Effector memory CD4-positive, alpha-beta T cell (primary cell): ENCODE results near the gene ZNF385D.

Source experiments
- DNase-seq, 3 donors: peaks; one replicate each; pipeline ENCODE4 v3.0.0-alpha.2; 2020
- H3K27ac ChIP-seq: 2 replicates; pipeline ENCODE4 v1.7.0; 2013; ENCODE audit warnings: mild to moderate bottlenecking, low read length, moderate library complexity; ENCODE audit not compliant: insufficient read depth, poor library complexity, severe bottlenecking
- H3K27me3 ChIP-seq: replicated peaks from 2 replicates; pipeline ENCODE4 v1.7.0; 2013; ENCODE audit warnings: mild to moderate bottlenecking, low read length; ENCODE audit not compliant: insufficient read depth, control insufficient read depth, poor library complexity, severe bottlenecking
- H3K36me3 ChIP-seq: 2 replicates; pipeline ENCODE4 v1.7.0; 2013; ENCODE audit warnings: mild to moderate bottlenecking, low read length, moderate library complexity; ENCODE audit not compliant: control insufficient read depth, insufficient read depth
- H3K4me1 ChIP-seq: 2 replicates; pipeline ENCODE4 v1.7.0; 2013; ENCODE audit warnings: low read length, mild to moderate bottlenecking; ENCODE audit not compliant: control insufficient read depth, insufficient read depth, poor library complexity, severe bottlenecking
- H3K4me3 ChIP-seq: 2 replicates; pipeline ENCODE4 v1.7.0; 2013; ENCODE audit warnings: low read length, low read depth, mild to moderate bottlenecking; ENCODE audit not compliant: insufficient read depth, poor library complexity, severe bottlenecking
- H3K9me3 ChIP-seq: 2 replicates; pipeline ENCODE4 v1.7.0; 2013; ENCODE audit warnings: mild to moderate bottlenecking, low read length, moderate library complexity; ENCODE audit not compliant: control insufficient read depth

ZNF385D gene

DNA sequence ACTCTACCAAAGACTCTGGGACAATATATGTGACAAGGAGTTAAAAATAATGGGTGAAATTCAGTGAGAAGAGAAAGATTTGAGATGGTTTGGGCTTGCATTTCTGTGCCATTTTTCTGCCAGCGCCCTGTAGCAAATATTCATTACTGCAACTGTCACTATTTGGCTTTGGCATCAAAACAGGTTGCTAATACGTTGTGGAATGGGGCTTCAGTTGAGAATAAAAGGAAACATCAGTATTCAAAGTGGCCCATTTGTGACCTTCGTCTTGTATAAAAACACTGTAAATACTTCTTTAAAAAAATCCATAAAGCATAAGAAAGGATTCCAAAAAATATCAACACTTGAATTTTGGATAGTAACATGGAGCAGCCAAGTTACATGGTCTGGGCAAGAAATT is 309.2 kb downstream of the ZNF385D start:
- no peaks in the 10 kb centered on the region for H3K9me3 ChIP-seq
- no peaks in the 10 kb centered on the region for H3K27me3 ChIP-seq
- no peak overlapping the region for H3K4me3 ChIP-seq
- no peak for DNase-seq
- no peak overlapping the region for H3K27ac ChIP-seq
- no peaks in the 10 kb centered on the region for H3K4me1 ChIP-seq
- no peaks in the 10 kb centered on the region for H3K36me3 ChIP-seq

DNA sequence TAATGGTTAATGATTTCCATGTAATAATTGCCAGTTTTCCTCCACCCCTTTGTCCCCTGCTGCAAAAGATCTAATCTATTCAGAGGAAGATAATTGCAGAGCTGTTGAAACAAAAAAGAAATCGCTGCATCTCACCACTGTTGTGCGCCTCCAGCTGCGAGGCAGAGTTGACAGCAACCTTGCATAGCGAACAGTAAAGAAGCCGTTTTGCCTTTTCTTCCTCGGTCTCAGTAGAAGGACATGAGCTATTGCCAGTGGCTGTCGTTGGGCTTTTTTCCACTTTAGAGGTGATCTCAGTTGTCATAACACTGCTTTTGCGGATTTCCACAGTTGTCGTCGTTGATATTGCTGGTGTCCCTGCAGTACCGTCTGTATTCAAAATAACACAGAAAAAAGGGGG is 314.2 kb downstream of the ZNF385D start:
- Histone ChIP-seq H3K4me3 (no peak overlapping the region), H3K9me3 (no peaks in the 10 kb centered on the region), H3K27me3 (no peaks in the 10 kb centered on the region), H3K27ac (no peak overlapping the region), H3K4me1 (no peaks in the 10 kb centered on the region), H3K36me3 (no peaks in the 10 kb centered on the region)
- no peak for DNase-seq

DNA sequence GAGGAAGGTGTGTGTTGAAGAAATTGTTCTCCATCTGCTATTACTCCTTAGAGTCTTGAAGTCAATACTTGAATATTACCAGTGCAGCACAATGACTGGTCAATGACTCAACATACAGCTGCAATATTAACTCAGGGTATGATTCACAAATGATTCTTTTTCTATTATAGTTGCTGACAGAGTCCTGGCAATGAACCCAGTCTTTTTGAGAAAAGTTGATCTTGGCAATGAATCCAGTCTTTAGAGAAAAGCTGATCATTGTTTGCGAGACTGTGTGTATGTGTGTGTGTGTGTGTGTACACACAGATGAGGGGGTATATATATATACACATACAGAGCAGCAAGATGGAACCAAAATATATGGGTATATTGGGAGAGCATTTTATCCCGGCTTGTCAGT is 315.1 kb downstream of the ZNF385D start:
- no peaks in the 10 kb centered on the region for H3K4me1 ChIP-seq
- H3K27me3 ChIP-seq = no peaks in the 10 kb centered on the region
- no peak overlapping the region for H3K27ac ChIP-seq
- no peaks in the 10 kb centered on the region for H3K9me3 ChIP-seq
- no peaks in the 10 kb centered on the region for H3K36me3 ChIP-seq
- H3K4me3 ChIP-seq = no peak overlapping the region
- DNase-seq = no peak

DNA sequence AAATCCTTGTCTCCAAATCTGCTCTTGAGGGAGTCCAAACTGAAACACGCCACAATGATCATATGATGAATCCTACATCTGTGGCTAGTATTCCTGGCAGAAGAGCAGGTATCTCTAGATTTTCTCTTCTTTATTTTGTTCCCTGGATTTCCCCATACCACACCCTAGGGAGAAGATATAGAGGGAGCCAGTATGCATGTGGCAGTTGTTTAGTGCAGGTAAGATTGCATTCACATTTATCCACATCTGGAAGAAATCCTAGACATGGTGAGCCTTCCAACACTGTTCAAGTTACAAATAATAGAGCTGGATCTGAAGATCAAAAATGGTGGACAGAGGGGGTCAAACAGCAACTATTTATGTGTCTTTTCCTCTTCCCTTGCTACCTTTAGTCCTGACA is 316.7 kb downstream of the ZNF385D start:
- Histone ChIP-seq H3K4me1 (no peaks in the 10 kb centered on the region), H3K36me3 (no peaks in the 10 kb centered on the region), H3K9me3 (no peaks in the 10 kb centered on the region), H3K27me3 (no peaks in the 10 kb centered on the region), H3K27ac (no peak overlapping the region), H3K4me3 (no peak overlapping the region)
- DNase-seq = no peak

DNA sequence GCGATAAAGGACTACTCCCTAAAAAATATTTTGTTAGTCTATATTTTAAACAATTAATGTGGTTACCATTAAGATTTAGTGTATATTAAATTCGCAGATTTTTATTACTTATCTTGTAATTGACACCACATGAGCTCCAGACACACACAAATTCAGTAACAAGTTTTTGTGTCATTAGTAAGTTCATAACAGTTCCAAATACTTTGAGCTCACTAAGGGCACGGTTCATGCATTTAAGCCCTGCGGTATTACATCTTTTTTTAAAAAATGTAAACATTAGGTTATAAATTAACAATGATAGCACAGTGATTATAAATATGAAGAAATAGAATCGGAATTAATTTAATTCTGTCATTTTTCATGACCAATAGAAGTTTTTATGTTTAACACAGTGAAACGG is 317.3 kb downstream of the ZNF385D start:
- H3K27me3 ChIP-seq = no peaks in the 10 kb centered on the region
- H3K36me3 ChIP-seq = no peaks in the 10 kb centered on the region
- no peak for DNase-seq
- no peaks in the 10 kb centered on the region for H3K9me3 ChIP-seq
- H3K27ac ChIP-seq = no peak overlapping the region
- H3K4me1 ChIP-seq = no peaks in the 10 kb centered on the region
- H3K4me3 ChIP-seq = no peak overlapping the region

DNA sequence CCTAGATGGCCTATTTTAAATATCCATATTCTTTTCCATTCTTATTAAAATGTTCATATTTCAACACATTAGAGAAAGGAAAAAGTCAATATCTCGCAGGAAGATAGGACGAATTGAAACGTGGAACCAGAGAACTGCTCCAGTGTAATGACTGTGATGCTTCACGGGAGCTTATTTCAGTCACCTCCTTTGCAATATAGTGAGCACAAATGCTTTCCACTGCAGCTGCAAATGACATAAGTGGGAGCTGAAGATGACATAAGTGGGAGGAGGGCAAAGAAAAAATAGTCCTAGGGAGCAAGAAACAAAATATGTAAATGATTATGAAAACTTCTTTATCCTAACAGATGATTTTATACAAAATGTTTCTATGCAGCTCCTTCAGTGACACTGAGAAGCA is 324.1 kb downstream of the ZNF385D start:
- no peaks in the 10 kb centered on the region for H3K9me3 ChIP-seq
- no peak overlapping the region for H3K27ac ChIP-seq
- no peaks in the 10 kb centered on the region for H3K27me3 ChIP-seq
- no peak overlapping the region for H3K4me3 ChIP-seq
- H3K36me3 ChIP-seq = no peaks in the 10 kb centered on the region
- DNase-seq = no peak
- H3K4me1 ChIP-seq = no peaks in the 10 kb centered on the region

DNA sequence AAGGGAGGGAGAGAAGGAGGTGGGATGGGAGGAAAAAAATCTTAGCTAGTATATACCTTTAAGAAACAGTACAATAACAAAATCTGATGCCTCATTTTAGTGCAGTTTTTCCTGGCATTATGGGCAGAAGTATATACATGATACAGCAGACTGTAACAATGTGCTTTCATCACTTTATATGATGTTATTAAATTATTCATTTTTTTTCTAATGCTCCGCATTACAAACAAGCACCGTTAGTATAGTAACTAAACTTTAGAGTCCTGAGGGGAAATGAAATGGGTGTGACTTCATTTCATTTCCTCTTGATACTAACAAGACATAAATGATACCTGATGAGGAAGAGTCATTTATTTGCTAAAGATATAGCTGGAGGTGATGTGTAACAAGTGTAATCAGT is 325.3 kb downstream of the ZNF385D start:
- DNase-seq = no peak
- H3K36me3 ChIP-seq = no peaks in the 10 kb centered on the region

DNA sequence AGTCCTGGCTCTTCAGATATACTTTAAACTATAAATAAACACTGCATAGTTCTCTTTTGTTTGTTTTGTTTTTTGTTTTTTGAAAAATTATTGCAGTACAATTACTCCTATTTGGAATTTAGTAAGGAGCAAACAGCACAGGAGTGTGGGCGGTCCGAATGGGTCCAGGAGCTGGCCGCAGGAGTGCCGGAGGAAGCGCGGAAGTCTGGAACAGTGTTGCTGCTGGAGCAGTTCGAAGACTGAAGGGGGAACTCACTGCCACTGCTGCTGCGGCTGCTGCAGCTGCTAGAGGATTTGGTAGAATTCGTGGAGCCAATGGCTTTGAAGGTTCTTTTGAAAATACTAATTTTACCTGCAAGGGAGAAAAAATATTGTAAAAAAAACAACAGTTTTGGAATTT is 329.9 kb downstream of the ZNF385D start:
- H3K27ac ChIP-seq = no peak overlapping the region
- DNase-seq = no peak
- H3K4me1 ChIP-seq = no peaks in the 10 kb centered on the region
- no peak overlapping the region for H3K4me3 ChIP-seq
- H3K36me3 ChIP-seq = no peaks in the 10 kb centered on the region
- no peaks in the 10 kb centered on the region for H3K9me3 ChIP-seq
- no peaks in the 10 kb centered on the region for H3K27me3 ChIP-seq

More for the DNA sequence above, 325.3 kb downstream of the ZNF385D start:
- Histone ChIP-seq H3K27me3 (no peaks in the 10 kb centered on the region), H3K4me3 (no peak overlapping the region), H3K4me1 (no peaks in the 10 kb centered on the region), H3K9me3 (no peaks in the 10 kb centered on the region), H3K27ac (no peak overlapping the region)

DNA sequence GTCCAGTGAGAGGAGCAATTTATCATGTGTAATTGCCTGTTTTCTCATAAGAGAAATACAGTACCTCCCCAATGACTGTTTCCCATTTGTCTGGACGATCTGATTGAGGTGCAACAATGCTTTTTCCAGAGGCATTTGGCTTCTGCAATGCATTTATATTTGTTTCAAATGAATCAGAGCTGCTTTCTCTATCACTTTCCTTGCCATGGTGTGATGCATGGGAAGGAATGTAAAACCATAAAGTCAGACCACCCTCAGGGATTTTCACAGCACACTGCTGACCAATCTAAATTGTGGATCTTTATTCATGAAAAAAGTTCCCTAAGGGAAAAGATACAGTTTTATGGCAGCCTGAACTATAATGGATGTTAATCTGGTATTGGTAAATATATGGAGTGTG is 333.0 kb downstream of the ZNF385D start:
- Histone ChIP-seq H3K27ac (no peak overlapping the region), H3K27me3 (no peaks in the 10 kb centered on the region), H3K4me1 (no peaks in the 10 kb centered on the region), H3K9me3 (no peaks in the 10 kb centered on the region), H3K4me3 (no peak overlapping the region), H3K36me3 (no peaks in the 10 kb centered on the region)
- no peak for DNase-seq

DNA sequence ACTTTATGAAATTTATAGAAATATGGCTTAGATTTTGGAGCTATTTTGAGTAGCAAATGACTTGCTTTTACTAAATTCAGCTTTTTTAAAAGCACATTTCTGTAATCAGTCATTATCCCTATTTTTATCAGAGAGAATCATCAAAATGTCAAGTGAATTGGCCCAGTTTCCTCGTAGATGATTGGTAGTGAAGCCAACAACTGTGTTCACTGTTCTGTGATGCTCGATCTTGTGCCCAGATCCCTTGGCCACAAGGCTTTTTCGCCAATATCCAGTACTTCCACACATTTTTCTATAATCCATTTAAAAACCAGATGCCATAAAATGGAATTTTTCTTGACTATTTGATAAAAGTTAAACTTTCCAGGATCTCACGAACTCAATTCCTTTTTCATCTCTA is 336.5 kb downstream of the ZNF385D start:
- H3K27me3 ChIP-seq = no peaks in the 10 kb centered on the region
- H3K4me1 ChIP-seq = no peaks in the 10 kb centered on the region
- no peaks in the 10 kb centered on the region for H3K36me3 ChIP-seq
- DNase-seq = no peak
- no peak overlapping the region for H3K27ac ChIP-seq
- no peak overlapping the region for H3K4me3 ChIP-seq
- no peaks in the 10 kb centered on the region for H3K9me3 ChIP-seq

DNA sequence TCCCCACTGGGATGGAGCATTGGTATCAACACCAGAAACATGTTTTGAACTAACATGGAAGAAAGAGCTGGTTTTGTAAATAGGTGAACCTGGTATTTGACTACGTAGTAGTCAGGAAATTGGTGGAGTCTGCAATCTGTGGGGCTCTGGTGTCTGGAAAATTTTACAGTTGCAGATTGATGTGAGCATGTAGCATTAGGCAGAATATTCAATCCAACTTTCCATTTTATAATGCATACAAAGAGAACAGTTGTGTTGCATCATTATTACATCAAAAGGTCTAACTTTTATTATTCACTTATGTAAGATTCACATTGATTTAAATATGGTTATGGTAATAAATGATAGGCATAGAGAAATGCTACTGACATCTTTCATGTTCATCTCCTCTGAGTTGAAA is 340.0 kb downstream of the ZNF385D start:
- no peak overlapping the region for H3K4me3 ChIP-seq
- no peaks in the 10 kb centered on the region for H3K36me3 ChIP-seq
- no peaks in the 10 kb centered on the region for H3K9me3 ChIP-seq
- no peaks in the 10 kb centered on the region for H3K27me3 ChIP-seq
- no peaks in the 10 kb centered on the region for H3K4me1 ChIP-seq
- H3K27ac ChIP-seq = no peak overlapping the region
- DNase-seq = no peak
